ENCODE data around the gene CASQ2.

CASQ2 gene

DNA sequence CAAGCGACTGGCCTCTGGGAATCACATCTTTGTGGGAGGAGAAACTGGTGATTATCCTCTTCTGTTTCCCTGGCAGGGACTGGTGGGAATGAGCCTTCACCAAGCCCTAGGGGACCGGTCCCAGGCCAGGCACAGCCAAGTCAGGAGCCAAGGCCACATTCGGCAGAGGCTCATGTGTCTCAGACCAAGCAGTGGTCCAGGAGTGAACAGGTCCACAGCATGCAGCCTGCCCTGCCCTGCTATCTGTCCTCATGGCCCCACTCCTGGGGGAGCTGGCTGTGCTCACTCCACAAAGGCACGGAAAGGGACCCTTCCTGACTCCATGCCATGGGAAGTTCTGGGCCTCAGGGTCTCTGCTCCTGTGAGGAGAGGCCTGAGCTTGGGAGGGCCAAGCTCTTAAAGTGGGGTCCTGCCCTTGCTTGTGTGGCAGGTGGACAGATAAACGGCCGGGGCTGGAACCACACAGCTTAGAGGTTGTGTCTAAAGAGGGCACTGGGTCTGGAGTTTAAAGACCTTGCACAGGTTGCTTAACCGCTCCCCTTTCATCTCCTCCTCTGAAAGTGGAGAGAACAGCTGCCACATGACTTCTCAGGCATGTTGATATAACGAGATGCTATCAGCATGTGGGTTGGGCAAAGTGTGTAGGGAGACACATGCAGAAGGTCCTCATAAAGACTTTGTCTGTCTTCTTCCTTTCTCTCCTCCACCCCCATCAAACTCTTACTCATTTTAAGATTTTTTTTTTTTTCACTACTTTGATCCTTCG is 57.5 kb downstream of the CASQ2 start:
- in situ Hi-C loops (cut with HindIII; ENCODE audit: low pct_ligation_motif_present, low pct_unique_long_range_greater_than_20kb, low sequenced_read_pairs) = no loop called here
- no peak for DNase-seq

DNA sequence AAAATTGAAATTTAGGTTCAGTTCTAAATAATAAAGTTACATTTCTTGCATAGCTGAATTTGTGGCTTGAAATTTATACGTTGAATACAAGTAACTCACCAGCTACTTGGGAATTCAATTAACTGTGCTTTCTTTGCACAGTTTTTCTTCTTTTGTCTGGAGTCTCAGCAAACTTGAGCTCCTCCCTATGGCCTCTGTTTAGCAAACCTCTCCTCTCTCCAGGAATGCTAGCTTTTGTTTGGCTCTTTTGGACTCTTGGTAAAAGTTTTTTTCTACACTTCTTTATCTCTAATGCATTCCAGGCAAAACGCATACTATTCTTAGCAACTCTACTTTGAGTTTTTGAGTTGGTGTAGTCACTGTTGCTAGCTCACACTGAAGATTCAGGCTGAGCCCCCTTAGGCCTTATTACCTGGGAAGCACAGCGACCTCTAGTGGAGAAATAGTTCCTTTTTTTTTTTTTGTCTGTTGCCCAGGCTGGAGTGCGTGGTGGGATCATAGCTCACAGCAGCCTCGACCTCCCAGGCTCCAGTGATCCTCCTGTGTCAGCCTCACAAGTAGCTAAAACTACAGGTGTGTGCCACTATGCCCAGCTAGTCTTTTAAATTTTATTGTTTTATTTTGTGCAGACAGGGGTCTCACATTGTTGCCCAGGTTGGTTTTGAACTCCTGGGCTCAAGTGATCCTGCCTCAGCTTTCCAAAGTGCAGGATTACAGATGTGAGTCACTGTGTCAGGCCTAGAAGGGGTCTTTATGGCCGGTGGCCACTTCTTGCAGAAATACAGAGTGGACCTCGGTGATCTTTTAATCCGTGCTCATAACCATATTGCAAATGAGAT is 61.7 kb downstream of the CASQ2 start:
- peak; percentile 46 for DNase-seq

GRCh38 chr1:115705963-115706362 is 62.6 kb downstream of the CASQ2 start:
- in situ Hi-C loops (cut with HindIII; ENCODE audit: low pct_ligation_motif_present, low pct_unique_long_range_greater_than_20kb, low sequenced_read_pairs) = no loop called here

More for the DNA sequence above, 61.7 kb downstream of the CASQ2 start:
- in situ Hi-C loops (cut with HindIII; ENCODE audit: low pct_ligation_motif_present, low pct_unique_long_range_greater_than_20kb, low sequenced_read_pairs) = no loop called here

GRCh38 chr1:115705085-115705951 is 63.2 kb downstream of the CASQ2 start:
- in situ Hi-C loops (cut with HindIII; ENCODE audit: low pct_ligation_motif_present, low pct_unique_long_range_greater_than_20kb, low sequenced_read_pairs) = no loop called here
- DNase-seq = no peak

More at GRCh38 chr1:115705963-115706362, 62.6 kb downstream of the CASQ2 start:
- DNase-seq = no peak

- no peak for DNase-seq
- in situ Hi-C loops (cut with HindIII; ENCODE audit: low pct_ligation_motif_present, low pct_unique_long_range_greater_than_20kb, low sequenced_read_pairs) = no loop called here
Observed at GRCh38 chr1:115702959-115703358, 65.6 kb downstream of the CASQ2 start.

DNA sequence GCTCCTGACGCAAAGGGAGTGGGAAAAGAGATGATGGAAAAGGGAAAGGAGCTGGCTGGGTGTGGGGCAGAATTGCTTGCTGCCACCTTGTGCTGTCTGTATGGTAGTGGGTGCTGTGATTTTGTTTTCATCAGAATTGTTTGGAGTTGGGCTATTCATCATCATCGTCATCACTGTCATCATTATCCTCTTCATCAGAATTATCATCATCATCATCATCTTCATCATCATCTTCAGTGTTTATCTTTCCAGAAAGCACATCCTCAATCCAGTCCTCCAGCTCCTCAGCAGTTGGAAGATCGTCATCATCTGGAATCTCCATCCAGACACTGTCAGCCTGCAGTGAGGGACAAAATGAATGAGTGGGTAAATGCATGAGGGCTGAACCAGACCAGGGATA is 67.4 kb downstream of the CASQ2 start:
- in situ Hi-C loops (cut with HindIII; ENCODE audit: low pct_ligation_motif_present, low pct_unique_long_range_greater_than_20kb, low sequenced_read_pairs) = no loop called here

DNA sequence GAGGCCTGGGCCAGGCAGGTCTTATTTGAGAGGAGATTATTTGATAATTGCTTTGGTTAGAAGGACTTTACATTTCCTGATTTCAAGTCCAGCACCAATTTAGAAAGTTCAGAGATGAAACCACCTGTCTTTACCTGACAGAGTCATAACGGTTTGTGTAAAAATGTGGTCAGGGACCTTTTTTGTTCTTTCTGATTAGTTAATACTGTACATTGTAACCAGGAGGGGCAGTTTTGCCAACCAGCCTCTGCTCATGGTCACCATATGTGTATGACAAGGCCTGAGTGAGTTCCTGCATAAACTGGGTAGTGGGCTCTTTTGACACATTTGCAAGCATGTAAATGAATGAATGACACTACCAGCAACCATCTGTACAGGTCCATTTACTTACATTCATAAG is 70.9 kb downstream of the CASQ2 start:
- DNase-seq = no peak
- in situ Hi-C loops (cut with HindIII; ENCODE audit: low pct_ligation_motif_present, low pct_unique_long_range_greater_than_20kb, low sequenced_read_pairs) = no loop called here

More for the DNA sequence above, 67.4 kb downstream of the CASQ2 start:
- DNase-seq = no peak

- DNase-seq = no peak
- in situ Hi-C loops (cut with HindIII; ENCODE audit: low pct_ligation_motif_present, low pct_unique_long_range_greater_than_20kb, low sequenced_read_pairs) = no loop called here
Observed at GRCh38 chr1:115694805-115695204, 73.7 kb downstream of the CASQ2 start.

DNA sequence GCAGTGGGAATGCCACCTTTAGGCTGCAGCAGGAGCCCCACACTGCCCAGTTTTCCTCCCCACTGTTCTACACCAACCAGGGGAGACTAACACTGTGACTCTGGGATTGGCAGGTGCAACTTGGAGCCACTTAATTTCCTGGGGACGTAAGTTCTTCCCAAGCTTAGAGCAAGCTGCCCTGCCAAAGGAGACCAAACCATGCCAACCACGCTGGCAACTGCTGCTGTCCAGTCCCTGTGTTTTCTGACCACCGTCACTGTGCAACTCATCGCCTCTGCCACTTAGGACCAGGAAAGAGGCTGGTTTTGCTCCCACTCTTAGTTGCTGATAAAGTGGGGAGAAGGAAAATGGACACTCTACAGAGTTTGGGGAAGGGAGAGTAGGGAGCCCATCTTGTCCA is 76.3 kb downstream of the CASQ2 start:
- in situ Hi-C loops (cut with HindIII; ENCODE audit: low pct_ligation_motif_present, low pct_unique_long_range_greater_than_20kb, low sequenced_read_pairs) = no loop called here
- DNase-seq = no peak

- no peak for DNase-seq
- in situ Hi-C loops (cut with HindIII; ENCODE audit: low pct_ligation_motif_present, low pct_unique_long_range_greater_than_20kb, low sequenced_read_pairs) = no loop called here
Observed at GRCh38 chr1:115690972-115691371, 77.5 kb downstream of the CASQ2 start.

GRCh38 chr1:115687744-115688143 is 80.8 kb downstream of the CASQ2 start:
- DNase-seq = no peak
- in situ Hi-C loops (cut with HindIII; ENCODE audit: low pct_ligation_motif_present, low pct_unique_long_range_greater_than_20kb, low sequenced_read_pairs) = no loop called here

- DNase-seq = no peak
- in situ Hi-C loops (cut with HindIII; ENCODE audit: low pct_ligation_motif_present, low pct_unique_long_range_greater_than_20kb, low sequenced_read_pairs) = no loop called here
Observed at GRCh38 chr1:115685029-115685705, 83.3 kb downstream of the CASQ2 start.

DNA sequence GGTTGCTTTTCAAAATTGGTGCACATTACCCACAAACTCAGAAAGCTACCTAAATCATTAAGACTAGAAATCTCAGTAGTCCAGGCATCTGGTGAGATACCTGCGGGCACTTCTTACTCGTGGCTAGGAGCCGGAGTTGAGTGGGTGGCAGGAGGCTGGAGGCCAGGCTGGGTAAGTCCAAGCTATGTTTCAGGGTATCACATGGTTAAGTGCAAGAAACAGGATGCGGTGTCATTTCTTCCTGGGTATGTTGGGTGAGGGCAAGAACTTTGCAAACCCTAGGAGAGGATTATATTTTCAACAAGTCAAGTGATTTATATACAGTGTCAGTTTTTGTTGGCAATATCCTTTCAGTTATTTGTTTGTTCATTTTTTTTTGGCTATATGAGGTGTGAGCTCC is 85.7 kb downstream of the CASQ2 start:
- no peak for DNase-seq
- in situ Hi-C loops (cut with HindIII; ENCODE audit: low pct_ligation_motif_present, low pct_unique_long_range_greater_than_20kb, low sequenced_read_pairs) = no loop called here

GRCh38 chr1:115680730-115681111 is 87.8 kb downstream of the CASQ2 start:
- in situ Hi-C loops (cut with HindIII; ENCODE audit: low pct_ligation_motif_present, low pct_unique_long_range_greater_than_20kb, low sequenced_read_pairs) = no loop called here
- DNase-seq = no peak

- peak; percentile 47 for DNase-seq
Observed at GRCh38 chr1:115679141-115679611, 89.3 kb downstream of the CASQ2 start.

GRCh38 chr1:115678141-115678540 is 90.4 kb downstream of the CASQ2 start:
- in situ Hi-C loops (cut with HindIII; ENCODE audit: low pct_ligation_motif_present, low pct_unique_long_range_greater_than_20kb, low sequenced_read_pairs) = no loop called here
- DNase-seq = no peak

More at GRCh38 chr1:115679141-115679611, 89.3 kb downstream of the CASQ2 start:
- in situ Hi-C loops (cut with HindIII; ENCODE audit: low pct_ligation_motif_present, low pct_unique_long_range_greater_than_20kb, low sequenced_read_pairs) = no loop called here

GRCh38 chr1:115677565-115677964 is 90.9 kb downstream of the CASQ2 start:
- in situ Hi-C loops (cut with HindIII; ENCODE audit: low pct_ligation_motif_present, low pct_unique_long_range_greater_than_20kb, low sequenced_read_pairs) = no loop called here

DNA sequence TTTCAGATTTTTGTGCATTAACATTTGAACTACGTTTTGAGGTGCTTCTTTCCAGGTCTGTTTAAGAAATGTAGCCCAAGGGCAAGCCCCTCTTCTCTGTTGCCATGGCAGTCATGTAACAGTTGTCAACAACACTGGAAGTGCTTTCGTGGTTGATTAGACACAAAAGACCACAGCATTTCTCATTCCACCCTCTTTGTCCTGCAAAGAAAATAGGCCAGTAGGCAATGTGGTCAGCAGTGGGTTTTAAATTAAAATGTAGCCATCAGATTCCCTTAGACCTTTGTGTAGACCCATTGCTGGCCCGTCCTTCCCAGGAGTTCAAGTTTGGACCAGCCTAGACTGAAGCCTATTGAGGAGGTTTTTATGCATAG is 91.3 kb downstream of the CASQ2 start:
- in situ Hi-C loops (cut with HindIII; ENCODE audit: low pct_ligation_motif_present, low pct_unique_long_range_greater_than_20kb, low sequenced_read_pairs) = no loop called here
- DNase-seq = peak; percentile 26

More at GRCh38 chr1:115677565-115677964, 90.9 kb downstream of the CASQ2 start:
- DNase-seq = no peak
